GM19463 (cell line): ENCODE measurements around the gene LMO2.
A peak's percentile ranks its signal among the peaks of the same experiment; 100 is the strongest.

Experiments used
- ATAC-seq: cut with Tn5 transposase; IDR thresholded peaks from one replicate; pipeline ENCODE4 v1.9.1; 2021; ENCODE audit warnings: mild to moderate bottlenecking, moderate library complexity; ENCODE audit not compliant: unreplicated experiment

Gene LMO2

DNA sequence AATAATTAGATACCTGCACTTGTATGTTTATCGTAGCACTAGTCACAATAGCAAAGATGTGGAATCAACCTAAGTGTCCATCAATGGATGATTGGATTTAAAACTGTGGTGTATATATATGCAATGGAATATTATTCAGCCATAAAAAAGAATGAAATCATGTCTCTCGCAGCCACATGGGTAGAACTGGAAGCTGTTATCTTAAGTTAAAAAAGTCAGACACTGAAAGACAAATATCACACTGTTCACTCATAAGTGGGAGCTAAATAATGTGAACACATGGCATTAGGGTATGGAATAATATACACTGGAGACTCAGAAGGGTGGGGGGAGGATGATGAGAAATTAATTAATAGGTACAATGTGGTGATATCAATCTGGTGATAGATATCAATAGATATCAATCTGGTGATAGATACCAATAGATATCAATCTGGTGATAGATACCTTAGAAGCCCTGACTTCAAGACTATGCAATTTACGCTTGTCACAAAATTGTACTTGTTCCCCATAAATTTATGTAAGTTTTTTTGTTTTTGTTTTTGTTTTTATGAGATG, 2.0 kb downstream of the LMO2 start:
- no peak for ATAC-seq

DNA sequence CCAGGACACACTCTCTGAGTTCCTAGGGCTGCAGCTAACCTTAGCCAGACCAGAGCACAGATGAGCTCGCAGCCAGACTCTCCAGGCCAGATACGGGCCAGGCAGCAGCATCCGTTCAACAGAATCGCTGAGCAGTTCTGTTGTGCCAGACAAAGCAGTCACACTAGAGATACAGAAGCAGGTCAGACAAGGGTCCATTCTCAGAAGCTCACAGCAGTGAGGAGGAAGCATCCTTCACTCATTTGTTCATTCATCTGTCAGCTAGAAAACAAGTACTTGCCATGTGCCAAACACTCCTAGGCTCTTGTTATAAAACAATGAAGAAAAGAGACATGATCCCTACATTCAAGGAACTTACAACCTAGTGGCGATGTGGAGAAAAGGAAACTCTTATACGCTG, 2.6 kb downstream of the LMO2 start:
- ATAC-seq, result no peak

DNA sequence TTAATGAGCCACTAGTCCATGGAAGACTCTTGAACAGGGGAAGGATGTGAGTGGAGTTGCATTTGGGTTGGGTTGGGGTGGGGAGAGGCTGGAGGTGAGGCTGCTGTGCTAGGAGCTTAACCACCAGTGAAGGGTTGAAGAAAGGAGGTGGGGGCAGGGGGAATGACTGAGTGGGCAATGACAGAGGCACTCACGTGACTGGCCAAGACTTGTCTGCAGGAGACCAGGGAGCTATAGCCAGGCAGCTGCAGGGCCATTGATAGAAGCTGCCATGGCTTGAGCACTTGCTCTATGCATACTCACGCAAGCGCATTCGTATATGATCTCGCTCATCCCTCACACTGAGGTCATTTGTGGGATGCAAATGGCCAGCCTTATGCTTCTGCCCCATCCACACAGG, 4.0 kb downstream of the LMO2 start:
- no peak for ATAC-seq

DNA sequence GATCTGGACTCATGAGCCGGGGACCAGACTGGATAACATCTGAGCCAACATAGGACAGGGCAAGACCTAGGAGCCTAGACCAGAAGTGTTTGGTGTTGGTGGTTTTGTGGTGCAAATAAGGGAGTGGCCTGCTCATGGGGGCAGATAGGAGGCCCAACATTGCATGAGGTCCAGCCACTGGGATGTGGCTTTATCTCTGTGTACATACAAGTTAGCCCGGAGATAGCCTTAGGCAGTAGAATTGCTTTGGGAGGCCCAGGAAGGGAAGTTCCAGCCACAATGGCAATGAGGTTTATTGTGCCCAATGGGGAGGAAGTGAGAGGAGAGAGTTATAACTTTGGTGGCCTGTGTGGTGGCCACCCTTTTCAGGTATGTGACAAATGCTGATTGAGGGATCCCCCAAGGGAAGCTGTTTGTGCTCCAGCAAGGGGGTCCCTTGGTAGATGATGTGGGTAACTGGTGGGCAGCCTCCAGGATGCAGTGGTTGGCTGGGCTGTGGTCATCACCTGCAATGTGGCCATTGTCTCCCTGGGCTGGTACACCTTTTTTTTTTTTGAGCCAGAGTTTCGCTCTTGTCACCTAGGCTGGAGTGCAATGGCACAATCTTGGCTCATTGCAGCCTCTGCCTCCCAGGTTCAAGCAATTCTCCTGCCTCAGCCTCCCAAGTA, 6.4 kb downstream of the LMO2 start:
- no peak for ATAC-seq

DNA sequence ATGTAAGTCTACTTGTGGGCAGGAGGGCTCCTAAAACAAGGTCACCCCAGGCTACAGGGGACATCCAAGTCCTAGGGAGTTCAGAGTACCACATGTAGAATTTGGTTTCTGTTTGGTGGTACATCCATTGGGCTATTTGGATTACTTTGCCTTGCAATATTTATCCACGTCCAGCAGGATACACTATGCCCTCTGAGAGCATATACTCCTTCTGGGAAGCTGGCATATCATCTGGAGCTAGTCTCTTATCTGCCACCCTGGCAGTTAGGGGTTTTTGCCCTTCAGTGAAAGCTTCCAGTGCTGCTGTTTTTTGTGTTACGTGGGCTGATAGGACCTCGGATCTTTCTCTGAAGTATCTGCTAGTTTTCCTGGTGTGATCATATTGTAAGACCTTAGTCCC, 7.3 kb downstream of the LMO2 start:
- ATAC-seq, result no peak

DNA sequence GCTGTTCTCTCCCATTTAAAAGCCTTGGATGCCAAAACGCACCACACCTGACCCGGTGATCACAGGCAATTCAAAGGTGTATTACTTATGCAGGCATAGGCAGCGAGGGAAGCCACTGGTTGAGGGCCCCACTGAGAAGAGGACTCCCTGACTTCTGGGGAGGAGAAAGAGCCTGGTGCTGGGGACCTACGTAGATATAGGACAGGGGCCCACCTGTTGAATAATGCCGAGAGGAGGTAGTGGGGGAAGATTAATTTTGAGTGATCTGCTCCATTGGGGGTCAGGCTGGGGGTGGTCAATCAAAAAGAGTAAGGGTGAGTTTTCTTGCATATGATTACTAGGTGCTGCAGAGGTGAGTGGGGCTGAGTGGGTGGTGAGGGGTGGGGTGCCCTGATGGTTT, 7.8 kb downstream of the LMO2 start:
- no peak for ATAC-seq

DNA sequence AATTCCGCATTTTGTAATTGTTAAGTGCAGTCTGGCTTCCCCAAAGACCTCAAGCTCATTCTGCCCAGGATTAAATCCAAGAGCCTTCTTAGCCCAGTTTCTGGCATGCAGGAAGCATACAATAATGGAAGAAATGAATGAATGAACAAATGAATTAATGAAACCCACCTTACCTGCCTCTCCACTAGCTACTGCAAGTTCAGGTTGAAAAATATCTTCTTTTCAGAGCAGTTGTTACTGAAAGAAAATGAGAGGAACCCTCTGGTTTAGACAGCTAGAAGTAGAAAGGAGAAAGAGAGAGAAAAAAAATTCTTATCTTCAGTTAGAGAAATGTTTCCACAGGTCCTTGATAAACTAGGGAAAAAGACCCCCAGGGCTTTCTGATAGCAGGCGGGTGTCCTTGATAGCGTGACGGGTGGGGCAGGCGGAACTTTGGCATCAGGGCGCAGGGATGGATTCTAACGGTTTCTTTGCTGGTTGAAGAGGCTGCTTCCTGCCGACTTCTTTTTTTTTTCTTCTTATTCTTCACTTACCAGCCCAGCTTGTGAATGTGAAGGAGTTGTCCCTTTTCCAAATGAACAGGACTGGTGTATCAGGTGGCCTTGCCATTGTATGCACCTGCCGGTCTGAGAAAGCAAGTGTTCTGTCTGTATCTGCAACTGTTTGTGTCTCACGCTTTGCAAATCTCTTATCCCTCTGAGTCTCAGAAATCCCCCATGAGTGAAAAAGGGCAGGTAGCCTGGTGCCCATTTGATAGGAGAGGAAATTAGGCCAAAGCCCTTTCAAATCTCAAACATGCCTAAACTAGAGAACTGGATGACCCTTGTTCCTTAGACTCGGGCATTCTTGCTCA, 10.0 kb downstream of the LMO2 start:
- ATAC-seq, result no peak

DNA sequence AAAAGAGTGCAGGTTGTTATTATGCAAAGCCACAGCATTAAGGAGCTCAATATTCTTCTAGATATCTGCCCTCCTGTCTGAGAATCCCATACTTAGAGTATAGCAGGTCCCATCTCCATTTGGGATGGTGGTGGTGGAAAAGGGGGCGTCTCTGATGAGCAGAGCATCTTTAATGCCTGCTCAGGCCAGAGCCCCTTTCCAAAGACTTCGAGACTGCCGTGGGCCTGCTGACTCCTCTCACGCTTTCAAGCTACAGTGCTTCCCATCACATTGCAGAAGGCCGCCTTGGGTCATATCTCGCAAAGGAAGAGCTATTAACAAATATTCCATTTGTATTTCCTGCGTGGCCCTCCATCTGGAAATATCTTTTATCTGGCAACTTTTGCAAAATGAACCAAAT, 10.9 kb downstream of the LMO2 start:
- no peak for ATAC-seq

DNA sequence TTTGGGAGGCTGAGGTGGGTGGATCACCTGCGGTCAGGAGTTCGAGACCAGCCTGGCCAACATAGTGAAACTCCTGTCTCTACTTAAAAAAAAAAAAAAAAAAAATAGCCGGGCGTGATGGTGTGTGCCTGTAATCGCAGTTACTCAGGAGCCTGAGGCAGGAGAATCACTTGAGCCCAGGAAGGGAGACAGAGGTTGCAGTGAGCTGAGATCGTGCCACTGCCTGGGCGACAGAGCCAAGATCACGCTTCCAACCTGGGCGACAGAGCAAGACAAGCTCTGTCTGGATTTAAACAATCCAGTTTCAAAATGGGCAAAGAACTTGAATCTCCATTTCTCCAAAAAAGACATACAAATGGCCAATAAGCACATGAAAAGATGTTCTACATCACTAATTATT, 12.5 kb downstream of the LMO2 start:
- no peak for ATAC-seq

DNA sequence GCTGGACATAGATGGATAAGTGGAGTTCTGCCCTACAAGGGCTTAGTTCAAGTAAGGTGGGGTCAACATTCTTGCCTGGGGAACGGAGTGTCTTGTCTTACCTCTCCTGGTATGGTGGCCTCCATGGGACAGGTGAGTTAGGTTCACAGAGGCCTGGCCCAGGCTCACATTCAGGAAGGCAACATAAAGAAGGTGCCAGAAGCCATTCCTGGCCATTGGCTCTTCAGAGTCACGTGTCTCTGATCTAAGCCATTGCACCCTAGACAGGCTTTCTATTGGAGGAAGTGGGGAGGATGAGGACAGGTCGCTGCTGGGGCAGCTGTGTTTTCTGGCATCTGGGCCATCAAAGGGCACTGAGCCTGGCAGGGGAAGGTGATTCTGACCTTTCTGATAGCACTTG, 14.8 kb downstream of the LMO2 start:
- ATAC-seq, result no peak

DNA sequence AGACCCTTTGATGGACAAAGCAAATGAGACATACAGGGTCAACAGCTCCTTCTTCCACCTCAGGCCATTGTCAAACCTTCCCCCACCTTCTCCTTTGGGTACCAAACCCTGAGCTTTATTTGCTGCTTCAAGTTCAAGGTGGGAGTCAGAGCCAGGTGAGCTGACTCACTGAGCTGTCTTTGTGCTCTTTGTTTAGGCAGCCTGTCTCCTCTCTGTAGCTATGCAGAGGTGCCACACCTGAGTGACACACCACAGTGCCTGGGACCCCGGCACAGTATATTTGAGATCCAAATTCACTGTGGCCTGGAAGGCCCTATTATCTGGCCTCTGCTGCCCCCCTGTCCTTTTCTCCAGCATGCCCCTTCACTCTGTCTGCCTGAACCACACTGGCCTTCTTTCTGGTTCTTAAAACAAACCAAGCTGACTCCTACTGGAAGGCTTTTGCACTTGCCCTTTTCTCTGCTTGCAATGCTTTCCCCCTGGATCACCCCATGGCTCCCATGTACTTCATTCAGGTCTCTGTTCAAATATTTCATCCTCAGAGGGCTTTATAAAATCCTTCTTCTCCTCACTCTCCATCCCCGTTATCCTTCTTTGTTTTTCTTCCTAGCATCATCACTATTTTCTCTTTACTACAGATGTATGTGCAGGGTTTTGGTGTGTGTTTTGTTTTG, 16.1 kb downstream of the LMO2 start:
- no peak for ATAC-seq

DNA sequence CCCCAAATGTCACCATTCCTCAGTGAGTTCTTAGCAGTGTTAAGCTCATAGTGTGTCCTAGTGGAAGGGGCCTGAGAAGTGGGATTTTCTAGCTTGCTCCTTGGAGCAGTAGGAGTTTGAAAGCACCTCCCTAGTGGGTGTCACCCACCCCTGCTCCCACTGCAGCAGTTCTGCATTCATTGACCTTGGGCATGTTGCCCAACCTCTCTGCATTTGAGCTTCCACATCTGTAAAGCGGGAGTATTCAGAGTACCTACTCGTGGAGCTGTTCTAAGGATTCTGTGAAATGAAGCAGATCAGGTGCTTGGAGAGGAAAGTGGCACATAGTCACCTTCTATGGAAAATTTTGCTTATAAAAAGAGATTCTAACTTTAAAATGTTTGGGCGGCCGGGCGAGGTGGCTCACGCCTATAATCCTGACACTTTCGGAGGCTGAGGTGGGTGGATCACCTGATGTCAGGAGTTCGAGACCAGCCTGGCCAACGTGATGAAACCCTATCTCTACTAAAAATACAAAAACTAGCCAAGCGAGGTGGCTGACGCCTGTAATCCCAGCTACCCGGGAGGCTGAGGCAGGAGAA, 16.9 kb downstream of the LMO2 start:
- no peak for ATAC-seq

DNA sequence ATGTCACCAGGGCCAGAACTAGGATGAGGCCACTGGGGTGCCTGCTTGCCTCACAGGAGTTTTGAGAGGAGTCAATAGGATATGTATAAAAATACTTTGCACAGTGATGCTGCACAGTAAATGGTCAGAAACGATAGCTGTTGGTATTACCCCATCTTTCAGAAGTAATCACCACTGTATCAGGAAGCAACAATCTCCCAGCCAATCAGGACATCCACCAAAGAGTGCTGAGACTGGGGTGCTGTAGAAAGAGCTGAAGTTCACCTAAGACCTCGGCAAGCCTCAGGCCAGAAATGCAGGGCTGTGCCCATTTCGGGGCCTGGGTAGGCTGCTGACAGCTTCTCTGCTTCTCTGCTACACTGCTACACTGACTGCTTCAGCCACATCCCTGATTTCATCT, 17.4 kb downstream of the LMO2 start:
- ATAC-seq, result no peak

DNA sequence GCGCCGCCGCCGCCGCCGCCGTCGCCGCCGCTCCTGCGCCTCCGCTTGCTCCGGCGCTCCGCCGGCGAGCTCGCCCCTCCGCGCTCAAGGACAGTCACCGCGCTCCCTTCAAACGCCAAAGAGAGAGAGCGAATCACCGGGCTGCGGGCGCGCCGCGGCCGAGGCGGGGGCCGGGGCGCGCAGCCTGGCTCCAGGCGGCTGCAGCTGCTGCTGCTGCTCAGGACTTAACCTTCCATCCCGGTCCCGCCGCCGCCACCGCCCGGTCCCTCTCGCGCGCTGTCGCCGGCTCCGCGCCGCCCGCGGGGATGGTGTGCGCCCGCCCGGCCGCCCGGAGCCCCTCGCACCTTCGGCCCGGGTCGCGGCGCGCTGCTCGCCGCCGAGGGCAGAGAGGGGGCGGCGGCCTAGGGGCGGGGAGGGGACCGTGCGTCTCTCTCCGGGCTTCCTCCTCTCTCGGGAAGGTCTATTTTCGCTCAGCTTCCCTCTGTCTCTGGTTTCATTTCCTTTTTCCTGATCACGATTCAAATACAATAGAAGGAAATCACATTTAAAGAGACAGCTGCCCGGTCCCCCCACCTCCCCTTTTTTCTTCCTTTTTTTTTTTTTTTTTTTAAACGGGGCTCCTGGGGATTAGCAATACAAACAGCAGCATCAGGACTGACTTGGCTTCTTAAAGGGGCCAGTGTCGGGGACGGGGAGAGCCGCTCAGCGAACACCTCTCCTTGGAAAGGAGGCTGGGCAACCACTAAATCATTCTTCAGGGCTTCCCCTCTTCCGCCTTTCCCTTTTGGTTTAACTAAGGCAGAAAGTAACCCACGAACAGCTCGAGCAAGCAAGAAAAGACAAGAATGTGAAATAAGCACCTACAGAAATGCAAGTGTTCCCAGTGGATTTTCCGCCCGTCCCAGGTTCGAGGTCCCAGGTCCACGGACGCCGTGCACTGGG, 22.1 kb downstream of the LMO2 start:
- ATAC-seq, result peak; percentile 46

DNA sequence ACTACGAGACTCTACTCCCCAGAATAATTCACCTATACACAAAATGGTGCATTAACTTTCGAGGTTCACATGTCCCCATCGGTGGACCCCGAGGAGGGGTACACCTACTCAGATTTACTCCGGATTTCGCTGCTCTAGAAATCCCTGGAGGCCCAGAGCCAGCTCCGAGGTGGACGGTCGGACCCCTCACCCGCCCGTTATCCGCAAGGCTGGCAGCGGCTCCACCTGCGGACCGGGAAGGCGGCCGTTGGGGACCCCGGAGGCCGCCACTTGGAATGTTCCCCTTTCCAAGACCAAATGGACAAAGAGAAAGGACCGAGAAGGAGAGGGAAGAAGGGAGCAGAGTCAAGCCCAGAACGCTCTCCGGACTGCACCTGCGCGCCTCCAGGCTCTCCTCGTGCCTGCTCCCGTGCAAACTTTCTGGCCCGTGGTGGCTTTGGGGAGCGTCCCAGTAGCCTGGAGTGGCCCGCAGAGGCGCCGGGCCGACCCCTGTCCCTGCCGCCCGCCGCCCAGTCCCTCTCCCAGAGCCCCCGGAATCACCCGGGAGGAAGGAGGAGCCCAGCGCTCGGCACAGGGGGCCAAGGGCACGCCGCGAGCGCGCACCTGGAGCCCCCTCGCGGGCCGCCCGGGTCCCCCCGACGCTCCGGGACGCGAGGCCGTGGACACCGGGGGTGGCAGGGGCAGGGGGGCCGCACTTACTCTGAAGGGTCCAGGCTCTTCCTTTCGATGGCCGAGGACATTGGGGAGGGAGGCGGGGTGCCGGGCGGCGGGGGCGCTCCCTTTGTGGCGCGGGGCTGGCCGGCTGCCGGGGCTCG, 23.0 kb downstream of the LMO2 start:
- no peak for ATAC-seq

DNA sequence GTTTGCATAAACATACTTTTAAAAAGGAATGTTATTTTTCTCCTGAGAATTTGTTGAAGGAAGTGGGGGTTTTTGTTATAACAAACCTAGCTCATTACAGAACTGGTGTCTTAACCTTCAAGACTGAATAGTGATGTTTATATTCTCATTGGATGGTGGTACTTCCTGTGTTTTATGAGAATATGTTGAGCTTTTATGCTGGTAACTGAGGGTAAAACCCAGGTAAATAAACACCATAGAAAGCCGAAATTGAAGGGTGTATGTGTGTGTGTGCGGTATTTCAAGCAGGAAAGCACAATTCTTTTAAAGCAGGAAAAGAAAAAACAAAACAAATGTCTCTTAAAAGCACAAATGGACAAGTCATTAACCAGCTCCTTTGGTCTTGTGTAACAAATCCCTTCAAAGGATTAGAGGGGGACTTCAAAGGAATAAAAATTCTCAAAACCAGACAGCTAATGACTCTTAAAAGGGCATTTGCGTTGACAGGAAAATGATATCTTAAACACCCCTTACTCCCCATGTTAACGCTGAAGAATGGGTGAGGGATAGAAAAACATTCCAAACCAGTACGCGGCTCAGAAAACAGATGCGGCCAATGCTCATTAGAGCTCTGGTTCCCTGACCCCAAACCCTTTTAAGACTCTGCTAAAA, 23.8 kb downstream of the LMO2 start:
- no peak for ATAC-seq

DNA sequence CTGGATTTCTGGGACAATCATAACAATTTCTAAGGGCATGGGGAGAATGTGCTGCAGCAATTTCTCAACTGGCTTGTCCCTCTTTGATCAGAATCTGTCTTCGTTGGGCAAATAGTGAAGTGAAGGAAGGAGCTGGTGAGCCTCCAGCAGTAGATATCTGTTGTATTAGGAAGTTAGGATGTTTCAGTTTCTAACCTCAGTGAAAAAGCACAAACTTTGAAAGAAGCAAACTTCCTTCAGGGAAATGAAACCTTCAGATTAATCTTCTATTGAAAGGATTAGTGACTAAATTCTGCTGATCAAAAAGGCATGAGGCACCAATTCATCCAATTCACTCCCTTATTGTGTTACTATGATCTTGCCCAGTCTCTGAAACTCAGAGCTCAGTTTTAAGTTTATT, 24.3 kb downstream of the LMO2 start:
- no peak for ATAC-seq

DNA sequence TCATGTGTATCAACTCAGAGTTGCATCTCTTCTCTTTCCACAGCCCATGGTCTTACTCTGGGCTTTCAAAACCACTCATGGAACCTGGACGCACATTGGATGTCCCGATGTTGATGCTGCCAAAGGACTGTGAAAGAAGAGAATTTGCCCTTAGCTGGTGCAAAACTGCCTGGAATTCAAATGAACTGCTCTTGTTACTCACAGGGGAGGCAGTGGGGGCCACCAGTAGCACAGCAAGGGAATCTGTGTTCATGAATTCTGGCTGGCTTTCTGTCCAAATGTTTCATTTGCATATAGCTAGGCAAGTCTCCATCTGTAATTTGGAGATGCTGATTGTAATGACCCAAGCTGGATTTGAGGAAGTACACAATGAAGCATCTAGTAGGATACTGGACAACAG, 24.9 kb downstream of the LMO2 start:
- ATAC-seq, result no peak

DNA sequence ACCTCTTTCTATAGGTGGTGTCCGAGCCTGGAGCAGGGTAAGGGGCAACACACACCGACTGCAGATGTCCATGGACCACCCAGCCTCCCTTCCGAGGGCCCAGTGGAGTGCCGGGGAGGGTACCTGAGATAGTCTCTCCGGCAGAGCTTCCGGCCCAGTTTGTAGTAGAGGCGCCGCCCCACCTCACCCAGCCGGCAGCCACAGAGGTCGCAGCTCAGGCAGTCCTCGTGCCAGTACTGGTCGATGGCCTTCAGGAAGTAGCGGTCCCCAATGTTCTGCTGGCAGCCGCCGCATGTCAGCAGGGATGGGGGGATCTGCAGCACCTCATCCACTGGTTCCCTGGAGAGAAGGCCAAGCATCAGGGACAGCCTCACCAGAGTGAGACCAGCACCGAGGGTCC, 27.4 kb downstream of the LMO2 start:
- no peak for ATAC-seq
